Peyer's patch (tissue), 4 donors: ENCODE measurements around the gene PRELID2. TPM values are rescaled to one million over a fixed set of nuclear protein-coding genes. Genes with fewer than 3 reads are reported as not detected.
"Not testable (repeated sequence)": the region's sequence is repeated elsewhere in the genome, so short reads cannot be mapped to it uniquely, and the experiment has no call there.

Experiments
- DNase-seq, 3 donors: peaks; one replicate each; pipeline ENCODE4 v3.0.0-alpha.2; 2017 to 2019
- H3K27ac ChIP-seq, 4 donors: fragments of 200-600 bp; sonication (generic); one replicate each; pipeline ENCODE4 v1.5.1; 2016 to 2019
- H3K27me3 ChIP-seq, 2 donors: fragments of 200-600 bp; sonication (generic); one replicate each; pipeline ENCODE4 v1.5.1; 2019
- H3K36me3 ChIP-seq, 3 donors: fragments of 200-600 bp; sonication (generic); one replicate each; pipeline ENCODE4 v1.5.1; 2016 to 2019
- H3K4me1 ChIP-seq, 4 donors: fragments of 200-600 bp; sonication (generic); one replicate each; pipeline ENCODE4 v1.5.1; 2016 to 2019
- H3K4me3 ChIP-seq, 4 donors: fragments of 200-600 bp; sonication (generic); 1 replicate in 3 of 4; 2 replicates in 1 of 4; pipeline ENCODE4 v1.5.1; 2016 to 2019; ENCODE audit warnings: mild to moderate bottlenecking in 1 of 4
- H3K9me3 ChIP-seq, 4 donors: fragments of 200-600 bp; sonication (generic); one replicate each; pipeline ENCODE4 v1.5.1; 2016 to 2019; ENCODE audit warnings: mild to moderate bottlenecking in 1 of 4
- POLR2A ChIP-seq, 2 donors: fragments of 450-650 bp; IDR thresholded peaks; one replicate each; pipeline ENCODE4 v1.5.1; 2017; ENCODE audit warnings: antibody characterized with exemption in 2 of 2, mild to moderate bottlenecking in 2 of 2, moderate library complexity in 2 of 2
- total RNA-seq, 4 donors: library from RNA; depleted of rRNA; stranded (reverse); fragments of >200 nt; gene quantifications; one replicate each; pipeline ENCODE4 v1.1.0, GENCODE V29; 2016
- TF ChIP-seq, protein P1 (sequence below), 6 experiments: fragments of 450-650 bp in 4 of 6; fragments of 200-600 bp in 2 of 6; sonication (generic) in 1 of 6; IDR thresholded peaks; one replicate each; pipeline ENCODE4 v1.5.1; 2017 to 2019; ENCODE audit warnings: antibody characterized with exemption in 6 of 6, mild to moderate bottlenecking in 3 of 6, moderate library complexity in 1 of 6

The PRELID2 gene
- total RNA-seq, 4 donors from 2014 or later = 81.7 to 194 (median 104) TPM

DNA sequence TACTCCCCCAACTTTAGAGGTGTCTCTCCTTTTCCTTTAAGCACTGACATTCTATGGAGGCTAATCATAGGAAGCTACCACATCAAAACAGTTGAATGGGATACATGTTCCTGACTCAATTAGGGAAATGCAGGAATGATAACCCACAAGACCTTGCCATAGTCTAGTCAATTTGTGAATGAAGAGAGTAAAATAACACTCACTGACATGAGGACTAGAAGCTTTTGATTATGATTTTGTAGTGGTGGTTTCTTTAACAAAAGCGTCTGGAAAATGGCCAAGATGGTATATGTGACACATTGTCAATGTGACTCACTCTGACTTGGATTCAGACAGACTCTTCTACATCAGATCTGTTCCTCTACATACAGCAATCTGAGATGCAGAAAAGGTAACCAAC is 13.7 kb upstream of the PRELID2 start:
- no peaks in the 10 kb centered on the region for H3K9me3 ChIP-seq
- H3K36me3 ChIP-seq = no peaks in the 10 kb centered on the region
- H3K27ac ChIP-seq = no peak overlapping the region
- no peak overlapping the region for H3K4me3 ChIP-seq
- H3K4me1 ChIP-seq = no peaks in the 10 kb centered on the region
- DNase-seq = no peak
- TF ChIP-seq POLR2A (IDR thresholded peaks at IDR 0.05) = no peak
- TF ChIP-seq, protein P1, sequence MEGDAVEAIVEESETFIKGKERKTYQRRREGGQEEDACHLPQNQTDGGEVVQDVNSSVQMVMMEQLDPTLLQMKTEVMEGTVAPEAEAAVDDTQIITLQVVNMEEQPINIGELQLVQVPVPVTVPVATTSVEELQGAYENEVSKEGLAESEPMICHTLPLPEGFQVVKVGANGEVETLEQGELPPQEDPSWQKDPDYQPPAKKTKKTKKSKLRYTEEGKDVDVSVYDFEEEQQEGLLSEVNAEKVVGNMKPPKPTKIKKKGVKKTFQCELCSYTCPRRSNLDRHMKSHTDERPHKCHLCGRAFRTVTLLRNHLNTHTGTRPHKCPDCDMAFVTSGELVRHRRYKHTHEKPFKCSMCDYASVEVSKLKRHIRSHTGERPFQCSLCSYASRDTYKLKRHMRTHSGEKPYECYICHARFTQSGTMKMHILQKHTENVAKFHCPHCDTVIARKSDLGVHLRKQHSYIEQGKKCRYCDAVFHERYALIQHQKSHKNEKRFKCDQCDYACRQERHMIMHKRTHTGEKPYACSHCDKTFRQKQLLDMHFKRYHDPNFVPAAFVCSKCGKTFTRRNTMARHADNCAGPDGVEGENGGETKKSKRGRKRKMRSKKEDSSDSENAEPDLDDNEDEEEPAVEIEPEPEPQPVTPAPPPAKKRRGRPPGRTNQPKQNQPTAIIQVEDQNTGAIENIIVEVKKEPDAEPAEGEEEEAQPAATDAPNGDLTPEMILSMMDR (IDR thresholded peaks at IDR 0.05) = no peak
- no peaks in the 10 kb centered on the region for H3K27me3 ChIP-seq

DNA sequence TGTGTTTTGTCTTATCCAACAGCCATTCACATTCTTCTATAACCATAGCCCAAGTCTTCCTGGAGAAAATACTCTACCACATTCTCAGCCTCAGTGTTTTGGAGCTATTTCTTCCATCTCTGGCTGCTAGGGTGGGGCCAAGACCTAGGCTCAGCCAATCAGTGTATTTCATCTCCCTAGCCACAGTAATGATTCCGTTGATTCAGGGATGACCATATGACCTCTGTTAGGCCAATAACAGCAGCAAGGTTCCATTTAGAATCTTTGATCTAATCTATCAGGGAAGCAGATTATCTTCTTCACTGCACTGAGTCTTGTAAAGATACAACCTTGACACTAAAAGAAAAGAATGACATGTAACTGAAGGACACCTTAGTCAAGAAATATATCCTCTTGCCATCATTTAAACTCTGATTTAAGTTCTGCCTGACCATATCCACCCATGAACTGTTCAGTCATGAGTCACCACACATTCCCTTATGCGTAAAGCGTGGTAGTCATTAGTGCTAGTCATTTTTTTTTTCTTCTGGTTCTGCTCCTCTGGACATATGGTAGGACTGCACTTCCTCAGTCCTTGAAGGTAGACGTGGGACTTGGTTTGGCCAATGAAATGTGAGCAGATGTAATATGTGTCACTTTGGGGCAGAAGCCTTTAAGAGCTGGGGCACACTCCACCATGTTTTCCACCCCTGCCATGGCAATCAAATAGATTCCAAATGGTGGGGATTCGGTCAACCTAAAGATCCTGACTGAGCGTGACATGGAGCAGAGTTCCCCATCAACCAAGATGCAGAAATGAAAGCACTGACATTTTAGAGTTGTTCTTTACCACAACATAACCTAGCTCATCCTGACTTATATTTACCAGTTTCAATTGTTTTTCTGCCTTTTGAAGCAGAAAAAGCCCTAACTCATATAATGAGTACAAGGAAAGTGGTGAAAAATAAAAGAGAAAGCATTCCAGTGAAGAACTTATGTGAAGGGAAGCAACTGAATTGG is 12.7 kb upstream of the PRELID2 start:
- Histone ChIP-seq H3K27ac (no peak overlapping the region), H3K36me3 (no peaks in the 10 kb centered on the region), H3K9me3 (no peaks in the 10 kb centered on the region), H3K4me1 (no peaks in the 10 kb centered on the region), H3K27me3 (no peaks in the 10 kb centered on the region), H3K4me3 (no peak overlapping the region)
- no peak for TF ChIP-seq POLR2A (IDR thresholded peaks at IDR 0.05)
- TF ChIP-seq, protein P1 (IDR thresholded peaks at IDR 0.05) = no peak
- no peak for DNase-seq

DNA sequence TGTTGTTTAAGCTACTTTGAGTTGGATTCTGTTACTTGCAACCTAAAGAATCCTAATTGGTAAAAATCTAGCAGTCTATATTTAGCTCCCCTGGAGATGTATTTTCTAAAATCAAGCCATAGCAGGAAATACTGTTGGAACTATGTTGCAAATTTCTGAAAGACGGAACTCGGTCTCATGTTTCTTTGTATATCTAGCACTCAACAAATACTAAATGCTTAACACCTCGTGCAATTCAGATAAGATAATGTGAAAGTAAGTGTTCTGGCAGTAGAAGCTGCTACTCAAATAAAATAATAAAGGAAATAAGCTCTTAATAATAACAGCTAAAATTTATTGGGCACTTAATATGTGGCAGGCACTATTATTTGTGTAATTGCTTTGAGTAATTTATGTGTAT is 10.9 kb upstream of the PRELID2 start:
- DNase-seq = no peak
- TF ChIP-seq, protein P1 (IDR thresholded peaks at IDR 0.05) = no peak
- TF ChIP-seq POLR2A (IDR thresholded peaks at IDR 0.05) = no peak
- Histone ChIP-seq H3K27ac (no peak overlapping the region), H3K36me3 (no peaks in the 10 kb centered on the region), H3K27me3 (no peaks in the 10 kb centered on the region), H3K4me3 (no peak overlapping the region), H3K9me3 (no peaks in the 10 kb centered on the region), H3K4me1 (no peaks in the 10 kb centered on the region)

DNA sequence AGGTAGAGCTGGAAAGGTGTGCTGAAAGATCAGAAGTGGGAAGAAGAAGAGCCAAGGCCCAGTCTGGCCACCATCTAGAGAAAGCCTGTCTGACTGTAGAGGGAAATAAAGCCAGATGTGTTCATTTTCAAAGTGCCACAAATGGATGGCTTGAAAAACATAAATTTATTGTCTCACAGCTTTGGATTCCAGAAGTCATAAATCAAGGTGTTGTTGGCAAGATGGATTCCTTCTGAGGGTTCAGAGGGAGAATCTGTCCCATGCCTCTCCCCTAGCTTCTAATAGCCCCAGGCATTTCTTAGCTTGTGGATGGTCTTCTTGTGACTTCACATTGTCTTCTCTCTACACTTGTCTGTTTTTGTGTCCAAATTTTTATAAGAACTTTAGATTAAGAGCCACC is 6.2 kb upstream of the PRELID2 start:
- no peak for DNase-seq
- Histone ChIP-seq H3K27ac (no peak overlapping the region), H3K4me1 (peaks cover 0 to 5% (median 0%) of the 10 kb centered on the region in 4 donors), H3K36me3 (no peaks in the 10 kb centered on the region), H3K4me3 (no peak overlapping the region), H3K9me3 (no peaks in the 10 kb centered on the region), H3K27me3 (no peaks in the 10 kb centered on the region)
- TF ChIP-seq, protein P1 (IDR thresholded peaks at IDR 0.05) = no peak
- no peak for TF ChIP-seq POLR2A (IDR thresholded peaks at IDR 0.05)

DNA sequence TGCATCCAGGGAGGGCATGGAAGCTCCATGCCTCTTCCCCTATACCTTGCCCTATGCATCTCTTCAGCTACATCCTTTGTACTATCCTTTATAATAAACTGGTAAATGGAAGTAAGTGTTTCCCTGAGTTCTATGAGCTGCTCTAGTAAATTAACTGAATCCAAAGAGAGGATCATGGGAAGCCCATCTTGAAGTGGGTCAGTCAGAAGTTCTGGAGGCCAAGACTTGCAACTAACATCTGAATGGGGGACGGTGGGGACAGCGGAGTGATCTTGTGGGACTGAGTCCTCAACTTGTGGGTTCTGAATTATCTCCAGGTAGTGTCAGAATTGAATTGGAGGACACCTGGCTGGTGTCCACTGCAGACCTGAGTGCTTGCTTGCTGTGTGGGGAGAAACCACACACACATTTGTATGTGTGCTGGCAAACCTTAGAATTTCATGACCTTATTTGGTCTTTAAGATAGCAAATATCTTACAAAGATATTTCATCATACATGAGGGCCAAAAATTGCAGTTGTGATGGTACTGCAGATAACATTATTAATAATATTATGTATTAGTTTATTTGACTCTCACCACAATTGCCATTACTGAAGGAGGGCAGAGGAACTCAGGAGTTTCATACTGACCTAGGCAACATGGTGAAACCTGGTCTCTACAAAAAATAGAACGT is 5.5 kb upstream of the PRELID2 start:
- H3K4me1 ChIP-seq = peaks cover 0 to 11% (median 2%) of the 10 kb centered on the region in 4 donors
- H3K27me3 ChIP-seq = no peaks in the 10 kb centered on the region
- no peak overlapping the region for H3K27ac ChIP-seq
- no peaks in the 10 kb centered on the region for H3K9me3 ChIP-seq
- TF ChIP-seq POLR2A (IDR thresholded peaks at IDR 0.05) = no peak
- no peak for DNase-seq
- H3K4me3 ChIP-seq = no peak overlapping the region
- H3K36me3 ChIP-seq = no peaks in the 10 kb centered on the region

DNA sequence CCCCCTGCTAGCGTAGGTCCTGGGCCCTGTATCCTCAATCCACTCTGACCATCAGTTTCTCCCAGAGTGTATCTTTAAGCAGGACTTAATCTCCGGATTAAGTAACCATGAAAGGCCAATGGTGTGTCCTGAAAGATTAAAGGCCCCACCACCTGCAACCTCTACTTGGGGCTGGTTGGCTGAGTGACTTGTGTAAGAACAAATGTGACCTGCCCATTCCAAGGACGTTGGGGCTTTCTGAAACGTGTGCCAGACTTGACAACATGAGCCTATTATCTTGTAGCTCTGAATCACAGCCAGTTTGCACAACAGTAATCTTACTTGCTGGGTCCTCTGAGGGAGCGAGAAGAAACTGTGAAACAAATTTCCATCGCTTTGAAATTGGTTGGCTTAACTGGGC is 3.1 kb upstream of the PRELID2 start:
- Histone ChIP-seq H3K27ac (no peak overlapping the region), H3K27me3 (no peaks in the 10 kb centered on the region), H3K4me1 (peaks cover 0 to 11% (median 5%) of the 10 kb centered on the region in 4 donors), H3K9me3 (no peaks in the 10 kb centered on the region), H3K4me3 (no peak overlapping the region), H3K36me3 (no peaks in the 10 kb centered on the region)
- no peak for TF ChIP-seq POLR2A (IDR thresholded peaks at IDR 0.05)
- TF ChIP-seq, protein P1 (IDR thresholded peaks at IDR 0.05) = no peak
- no peak for DNase-seq

DNA sequence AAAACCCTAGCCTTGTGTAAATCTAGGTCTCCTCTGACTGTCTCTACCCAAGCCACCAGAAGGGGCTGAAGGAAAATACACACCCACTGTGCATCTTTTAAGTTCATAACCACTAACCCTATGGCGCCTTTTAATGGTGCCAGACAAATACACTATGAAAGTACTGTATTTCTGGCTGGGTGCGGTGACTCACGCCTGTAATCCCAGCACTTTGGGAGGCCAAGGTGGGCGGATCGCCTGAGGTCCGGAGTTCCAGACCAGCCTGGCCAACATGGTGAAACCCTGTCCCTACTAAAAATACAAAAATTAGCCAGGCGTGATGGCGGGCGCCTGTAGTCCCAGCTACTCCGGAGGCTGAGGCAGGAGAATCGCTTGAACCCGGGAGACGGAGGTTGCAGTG is 1.1 kb upstream of the PRELID2 start:
- Histone ChIP-seq H3K4me3 (peak overlapping the region in 1 of 4 donors; percentile 69), H3K27ac (peak overlapping the region in 3 of 4 donors; percentile 81 to 93 (median 89)), H3K4me1 (peaks cover 0 to 20% (median 5%) of the 10 kb centered on the region in 4 donors)
- H3K9me3 ChIP-seq, H3K27me3 ChIP-seq, H3K36me3 ChIP-seq, DNase-seq: not testable (repeated sequence)
